Heart right ventricle (tissue), 16 donors: ENCODE data around the gene COMP. TPM values are rescaled to one million over a fixed set of nuclear protein-coding genes. Genes with fewer than 3 reads are reported as not detected.

Experiments
- ATAC-seq, 8 donors: fragments of 200-7000 bp; cut with Tn5 transposase; one replicate each; pipeline ENCODE4 v1.9.1; 2020; ENCODE audit warnings: mild to moderate bottlenecking in 8 of 8, moderate library complexity in 8 of 8, moderate number of reproducible peaks in 1 of 8
- DNase-seq, 2 donors: peaks; one replicate each; pipeline ENCODE4 v3.0.0-alpha.2; 2020
- H3K27ac ChIP-seq, 10 donors: fragments of 200-600 bp; sonication (generic) in 2 of 10; one replicate each; pipeline versions ENCODE4 v1.5.0 to v1.8.0; 2020 to 2022; ENCODE audit warnings: mild to moderate bottlenecking in 3 of 10
- H3K27me3 ChIP-seq, 7 donors: fragments of 200-600 bp; one replicate each; pipeline ENCODE4 v1.8.0; 2021 to 2022; ENCODE audit warnings: mild to moderate bottlenecking in 2 of 7
- H3K36me3 ChIP-seq, 9 donors: fragments of 200-600 bp; sonication (generic) in 1 of 9; one replicate each; pipeline versions ENCODE4 v1.5.0 to v1.8.0; 2020 to 2022; ENCODE audit warnings: mild to moderate bottlenecking in 2 of 9
- H3K4me1 ChIP-seq, 9 donors: fragments of 200-600 bp; sonication (generic) in 1 of 9; one replicate each; pipeline versions ENCODE4 v1.5.0 to v1.8.0; 2020 to 2022; ENCODE audit warnings: mild to moderate bottlenecking in 4 of 9
- H3K4me3 ChIP-seq, 10 donors: fragments of 200-600 bp; sonication (generic) in 2 of 10; one replicate each; pipeline versions ENCODE4 v1.5.0 to v1.8.0; 2020 to 2022; ENCODE audit warnings: mild to moderate bottlenecking in 7 of 10, moderate library complexity in 2 of 10
- H3K9me3 ChIP-seq, 11 donors: fragments of 200-600 bp in 10 of 11; sonication (generic) in 2 of 11; one replicate each; pipeline versions ENCODE4 v1.5.0 to v1.8.0; 2013 to 2022; ENCODE audit warnings: mild to moderate bottlenecking in 2 of 11, control low read depth in 1 of 11, moderate library complexity in 1 of 11
- WGBS, 2 donors: extraction: QIAGEN DNeasy Blood & Tissue Kit; methylation state at CpG; one replicate each; pipeline ENCODE4 v1.1.7; 2013; ENCODE audit warnings: inconsistent platforms in 1 of 2; 5-methylcytosine and 5-hydroxymethylcytosine counted together
- intact Hi-C, 10 donors: fragments of 100-400 bp; cut with DNase I; formaldehyde crosslinking; loops; one replicate each; pipeline versions ENCODE4 v1.11.1 to v1.14.2; 2022
- polyA plus RNA-seq, 2 donors: library from polyadenylated mRNA; stranded (reverse); fragments of 200-250 nt; gene quantifications; one replicate each; pipeline ENCODE4 v1.2.3, GENCODE V29; 2013
- total RNA-seq, 10 donors: library from RNA; stranded (reverse); fragmentation: NEBNext Ultra II Directional in 3 of 10; extraction: Animal tissue kit (Norgen Biotek cat#: 25700) in 3 of 10; gene quantifications; one replicate each; pipeline versions ENCODE4 v1.2.1 to v1.2.4, GENCODE V29; 2021 to 2023
- TF ChIP-seq, protein P1 (sequence below), 9 donors: fragments of 200-600 bp; sonication (generic) in 2 of 9; IDR thresholded peaks; one replicate each; pipeline versions ENCODE4 v1.5.0 to v1.8.0; 2021 to 2022; ENCODE audit warnings: antibody characterized with exemption in 9 of 9, mild to moderate bottlenecking in 5 of 9, moderate library complexity in 1 of 9
- donor health status: Arrhythmogenic right ventricular cardiomyopathy.
- donor health status: ischemic (EF 13 %, LVEDD 7.1; RV severe dilation, severe dysfunction).
- donor health status: healthy with polysubstance abuse.
- donor health status: DM: no; HTN: yes; CAD: no.
- donor health status: DM: no; HTN: no; CAD: no.
- donor health status: ischemic (EF 25% LVEDD 6.9; RV normal size, moderate dysfunction).
- donor health status: ischemic (EF 25% LVEDD 5.7; RV mildly dilated, moderate dysfunction).
- donor health status: healthy.
- donor health status: DM: yes; HTN: yes; CAD: no.
- donor health status: Ischemic cardiomyopathy.
- donor health status: ischemic (EF 35%, LVEDD 5.7; RV mildly dilated, moderate dysfunction).
- donor health status: nonischemic (EF 11% LVEDD 7.7; RV severe dilation, severe dysfunction).
- donor health status: DM: yes; HTN: yes; CAD: no.
- donor health status: PGD.
- donor health status: ischemic (EF 29% LVEDD 5.4; RV normal size, mild dysfunction).
- donor health status: nonischemic (EF 23%, LVEDD 6.1; RV moderate dilation, normal function).

COMP gene
- total and polyA plus RNA-seq, 12 donors: 0.13 to 5.9 (median 0.43) TPM; not detected in 2

- Histone ChIP-seq H3K9me3 (no peaks in the 10 kb centered on the region), H3K4me3 (no peak overlapping the region), H3K36me3 (peaks cover 0 to 10% (median 0%) of the 10 kb centered on the region in 9 donors), H3K27ac (peak overlapping the region in 1 of 10 donors; percentile 20), H3K27me3 (no peaks in the 10 kb centered on the region), H3K4me1 (peaks cover 8 to 20% (median 14%) of the 10 kb centered on the region in 9 donors)
- peak in 4 of 8 donors; percentile 2 to 12 (median 4) for ATAC-seq
- no peak for DNase-seq
- TF ChIP-seq, protein P1, sequence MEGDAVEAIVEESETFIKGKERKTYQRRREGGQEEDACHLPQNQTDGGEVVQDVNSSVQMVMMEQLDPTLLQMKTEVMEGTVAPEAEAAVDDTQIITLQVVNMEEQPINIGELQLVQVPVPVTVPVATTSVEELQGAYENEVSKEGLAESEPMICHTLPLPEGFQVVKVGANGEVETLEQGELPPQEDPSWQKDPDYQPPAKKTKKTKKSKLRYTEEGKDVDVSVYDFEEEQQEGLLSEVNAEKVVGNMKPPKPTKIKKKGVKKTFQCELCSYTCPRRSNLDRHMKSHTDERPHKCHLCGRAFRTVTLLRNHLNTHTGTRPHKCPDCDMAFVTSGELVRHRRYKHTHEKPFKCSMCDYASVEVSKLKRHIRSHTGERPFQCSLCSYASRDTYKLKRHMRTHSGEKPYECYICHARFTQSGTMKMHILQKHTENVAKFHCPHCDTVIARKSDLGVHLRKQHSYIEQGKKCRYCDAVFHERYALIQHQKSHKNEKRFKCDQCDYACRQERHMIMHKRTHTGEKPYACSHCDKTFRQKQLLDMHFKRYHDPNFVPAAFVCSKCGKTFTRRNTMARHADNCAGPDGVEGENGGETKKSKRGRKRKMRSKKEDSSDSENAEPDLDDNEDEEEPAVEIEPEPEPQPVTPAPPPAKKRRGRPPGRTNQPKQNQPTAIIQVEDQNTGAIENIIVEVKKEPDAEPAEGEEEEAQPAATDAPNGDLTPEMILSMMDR (IDR thresholded peaks at IDR 0.05): no peak
- WGBS, 2 donors: 94 to 95% methylated on average over 16 of the region's 16 CpGs
- intact Hi-C loops: no loop called here
These were observed 29.5 kb downstream of the COMP start for GRCh38 chr19:18761531-18762110.

DNA sequence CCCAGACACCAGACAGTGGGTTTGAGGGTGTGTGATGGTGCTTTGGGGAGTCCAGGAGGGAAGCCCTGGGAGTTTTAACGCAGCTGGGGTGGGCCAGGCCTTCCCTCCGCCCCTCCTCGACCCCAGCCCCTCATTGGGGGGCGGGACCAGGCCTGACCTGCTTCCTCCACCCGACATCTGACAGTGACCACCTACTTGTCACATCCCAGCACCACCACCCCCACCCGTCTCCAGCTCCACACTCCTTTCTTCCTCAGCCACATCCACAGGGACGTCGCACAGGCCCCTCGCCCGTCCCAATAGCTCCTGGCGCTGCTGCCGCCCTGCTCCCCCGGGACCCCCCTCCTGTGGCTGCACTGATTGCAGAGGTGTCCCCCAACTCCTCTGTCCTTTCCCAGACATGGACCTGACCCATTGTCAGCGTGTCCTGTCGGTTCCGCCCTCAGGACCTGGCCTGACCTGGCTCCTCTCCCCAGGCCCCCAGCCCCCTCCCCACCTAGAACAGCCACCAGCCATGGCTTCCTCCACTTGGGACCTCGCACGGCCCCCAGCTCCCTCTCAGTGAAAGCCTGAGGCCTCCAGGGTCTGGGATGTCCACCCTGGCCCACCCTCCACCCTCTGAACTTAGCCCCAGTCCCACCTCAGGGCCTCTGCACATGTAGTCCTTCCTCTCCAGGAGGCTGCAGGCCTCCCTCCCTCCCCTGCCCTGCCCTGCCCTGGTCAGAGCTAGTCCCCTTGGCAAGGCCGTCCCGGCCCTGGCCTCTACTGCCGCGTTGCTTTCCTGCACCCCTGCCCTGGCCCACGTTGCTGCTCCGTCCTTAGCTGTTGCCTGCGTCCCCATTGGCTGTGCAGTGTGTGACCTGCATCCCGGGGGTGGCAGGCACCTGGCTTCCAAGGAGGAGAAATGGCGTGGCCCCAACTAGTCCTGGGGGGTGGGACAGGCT is 30.4 kb downstream of the COMP start:
- 88 to 92% methylated on average over 25 to 27 of the region's 27 CpGs for WGBS, 2 donors
- Histone ChIP-seq H3K27me3 (no peaks in the 10 kb centered on the region), H3K27ac (no peak overlapping the region), H3K4me3 (no peak overlapping the region), H3K36me3 (peaks cover 0 to 14% (median 0%) of the 10 kb centered on the region in 9 donors), H3K9me3 (no peaks in the 10 kb centered on the region), H3K4me1 (peaks cover 8 to 20% (median 14%) of the 10 kb centered on the region in 9 donors)
- ATAC-seq (peak in 1 of 8 donors; percentile 2), DNase-seq (no peak)
- intact Hi-C loops: no loop called here
- TF ChIP-seq, protein P1 (IDR thresholded peaks at IDR 0.05): no peak

- Histone ChIP-seq H3K36me3 (peaks cover 0 to 21% (median 0%) of the 10 kb centered on the region in 9 donors), H3K4me3 (no peak overlapping the region), H3K27me3 (no peaks in the 10 kb centered on the region), H3K4me1 (peaks cover 8 to 20% (median 14%) of the 10 kb centered on the region in 9 donors), H3K27ac (no peak overlapping the region), H3K9me3 (no peaks in the 10 kb centered on the region)
- WGBS, 2 donors: 91 to 93% methylated on average over 22 of the region's 22 CpGs
- DNase-seq: no peak
- intact Hi-C loops: no loop called here
- TF ChIP-seq, protein P1 (IDR thresholded peaks at IDR 0.05): no peak
- ATAC-seq: no peak
These were observed 31.1 kb downstream of the COMP start for GRCh38 chr19:18759995-18760426.

DNA sequence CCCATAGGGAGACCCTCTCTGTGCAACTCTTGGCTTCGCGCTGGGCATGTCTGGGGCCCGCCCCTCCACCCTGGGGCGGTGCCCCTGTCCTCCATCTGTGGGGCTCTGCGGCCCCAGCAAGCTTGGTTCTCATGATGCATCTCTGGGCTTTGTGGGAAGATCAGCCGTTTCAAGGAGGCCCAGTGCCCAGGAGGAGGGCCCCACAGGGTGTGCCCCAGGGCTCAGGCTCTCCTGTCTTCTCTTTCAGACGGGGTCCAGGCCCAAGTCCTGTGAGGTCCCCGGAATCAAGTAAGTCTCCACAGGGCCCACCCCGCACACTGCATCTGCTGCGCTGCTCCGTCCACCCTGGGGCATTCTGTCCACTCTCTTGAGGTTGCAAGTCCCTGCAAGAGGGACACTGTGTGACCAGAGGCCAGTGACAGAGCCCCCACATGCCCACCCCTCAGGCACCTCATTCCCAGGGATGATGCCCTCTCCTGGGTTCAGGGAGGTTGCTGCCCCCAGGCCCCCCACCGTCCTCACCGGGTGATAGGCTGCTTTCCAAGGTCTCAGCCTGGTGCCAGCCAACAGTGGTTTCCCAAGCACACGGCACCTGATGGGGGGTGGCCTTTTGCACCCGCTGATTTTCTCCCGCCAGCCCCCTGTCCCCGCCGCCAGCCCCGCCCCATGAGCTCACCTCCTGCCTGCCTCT is 31.7 kb downstream of the COMP start:
- peaks cover 8 to 20% (median 14%) of the 10 kb centered on the region in 9 donors for H3K4me1 ChIP-seq
- DNase-seq (no peak), ATAC-seq (no peak)
- no peaks in the 10 kb centered on the region for H3K27me3 ChIP-seq
- H3K27ac ChIP-seq: no peak overlapping the region
- peaks cover 0 to 22% (median 0%) of the 10 kb centered on the region in 9 donors for H3K36me3 ChIP-seq
- no peaks in the 10 kb centered on the region for H3K9me3 ChIP-seq
- WGBS, 2 donors: 87 to 89% methylated on average over 19 of the region's 19 CpGs
- H3K4me3 ChIP-seq: no peak overlapping the region
- intact Hi-C loops: no loop called here
- TF ChIP-seq, protein P1 (IDR thresholded peaks at IDR 0.05): no peak
